RWPE2 (cell line): Measurements from ENCODE around the gene FHL5.

Source experiments
- ATAC-seq: fragments of 200-7000 bp; cut with Tn5 transposase; 3 replicates; pipeline ENCODE4 v1.9.1; 2021; ENCODE audit warnings: low read depth
- DNase-seq: peaks from one replicate; pipeline ENCODE4 v3.0.0-alpha.2; 2020; ENCODE audit warnings: low spot score
- H3K27ac ChIP-seq: fragments of 450-650 bp; 2 replicates; pipeline ENCODE4 v1.5.1; 2017; ENCODE audit warnings: mild to moderate bottlenecking; ENCODE audit not compliant: poor library complexity, severe bottlenecking
- H3K27me3 ChIP-seq: fragments of 250-450 bp; sonication (Bioruptor Pico); 2 replicates; pipeline ENCODE4 v1.5.1; 2021; ENCODE audit warnings: mild to moderate bottlenecking, moderate library complexity; ENCODE audit not compliant: insufficient read depth, poor library complexity, severe bottlenecking
- H3K36me3 ChIP-seq: fragments of 250-450 bp; sonication (Bioruptor Pico); 2 replicates; pipeline ENCODE4 v1.5.1; 2020; ENCODE audit warnings: low read depth, mild to moderate bottlenecking, moderate library complexity
- H3K4me1 ChIP-seq: fragments of 250-450 bp; sonication (Bioruptor Pico); 2 replicates; pipeline ENCODE4 v1.5.1; 2021; ENCODE audit warnings: mild to moderate bottlenecking, moderate library complexity; ENCODE audit not compliant: insufficient read depth, poor library complexity, severe bottlenecking
- H3K4me3 ChIP-seq: fragments of 250-450 bp; sonication (Bioruptor Pico); 2 replicates; pipeline ENCODE4 v1.5.1; 2021; ENCODE audit warnings: mild to moderate bottlenecking, moderate library complexity; ENCODE audit not compliant: severe bottlenecking
- H3K9me3 ChIP-seq: fragments of 250-450 bp; sonication (Bioruptor Pico); 2 replicates; pipeline ENCODE4 v1.5.1; 2021; ENCODE audit warnings: mild to moderate bottlenecking, moderate library complexity; ENCODE audit not compliant: severe bottlenecking
- CTCF ChIP-seq: fragments of 450-650 bp; IDR thresholded peaks from one replicate; pipeline ENCODE4 v1.5.1; 2017; ENCODE audit warnings: mild to moderate bottlenecking, moderate library complexity; ENCODE audit not compliant: poor library complexity, severe bottlenecking

FHL5 gene

GRCh38 chr6:96656567-96656966 is 93.6 kb downstream of the FHL5 start:
- no peaks in the 10 kb centered on the region for H3K9me3 ChIP-seq
- H3K36me3 ChIP-seq = no peaks in the 10 kb centered on the region
- no peak for TF ChIP-seq CTCF
- H3K27ac ChIP-seq = no peak overlapping the region
- no peaks in the 10 kb centered on the region for H3K4me1 ChIP-seq
- H3K4me3 ChIP-seq = no peak overlapping the region
- no peaks in the 10 kb centered on the region for H3K27me3 ChIP-seq
- ATAC-seq = no peak
- DNase-seq = no peak

- TF ChIP-seq CTCF = no peak
- Histone ChIP-seq H3K36me3 (no peaks in the 10 kb centered on the region), H3K27ac (no peak overlapping the region), H3K27me3 (no peaks in the 10 kb centered on the region), H3K4me1 (no peaks in the 10 kb centered on the region), H3K9me3 (no peaks in the 10 kb centered on the region), H3K4me3 (no peak overlapping the region)
- no peak for ATAC-seq
- DNase-seq = no peak
Observed at GRCh38 chr6:96657344-96657743, 94.4 kb downstream of the FHL5 start.

GRCh38 chr6:96659084-96659845 is 96.3 kb downstream of the FHL5 start:
- H3K27me3 ChIP-seq = no peaks in the 10 kb centered on the region
- TF ChIP-seq CTCF = no peak
- no peaks in the 10 kb centered on the region for H3K9me3 ChIP-seq
- no peak for DNase-seq
- no peak overlapping the region for H3K27ac ChIP-seq
- no peak overlapping the region for H3K4me3 ChIP-seq
- H3K36me3 ChIP-seq = no peaks in the 10 kb centered on the region
- no peaks in the 10 kb centered on the region for H3K4me1 ChIP-seq
- ATAC-seq = no peak
